Natural killer cell treated with Interleukin-12 subunit alpha and Interleukin-12 subunit beta and Interleukin-15 and Interleukin-18, amount 100 ng/mL, for 72 hours (primary cell): ENCODE data around the gene MINDY3. TPM values are rescaled to one million over a fixed set of nuclear protein-coding genes. Genes with fewer than 3 reads are reported as not detected.
A peak's percentile ranks its signal among the peaks of the same experiment; 100 is the strongest.
"Not testable (repeated sequence)": the region's sequence is repeated elsewhere in the genome, so short reads cannot be mapped to it uniquely, and the experiment has no call there.

Experiments
- ATAC-seq, 2 donors: fragments of 150-1000 bp; cut with Tn5 transposase in 1 of 2; sonication (Bioruptor Pico), chemical (Tn5 transposase) in 1 of 2; 2 replicates each; pipeline ENCODE4 v1.10.0; 2021
- DNase-seq: peaks from one replicate; pipeline ENCODE4 v3.0.0; 2022; ENCODE audit warnings: low spot score
- H3K27ac Mint-ChIP-seq, 2 donors: 1 replicate in 1 of 2; 2 replicates in 1 of 2; pipeline ENCODE4 v1.8.0; 2022; ENCODE audit warnings: mixed read lengths in 2 of 2, mild to moderate bottlenecking in 1 of 2, moderate library complexity in 1 of 2
- H3K27me3 Mint-ChIP-seq, 2 donors: 1 replicate in 1 of 2; 2 replicates in 1 of 2; pipeline ENCODE4 v1.8.0; 2022; ENCODE audit warnings: mixed read lengths in 2 of 2
- H3K36me3 Mint-ChIP-seq: one replicate; pipeline ENCODE4 v1.8.0; 2022; ENCODE audit warnings: mixed read lengths
- H3K4me1 Mint-ChIP-seq, 2 donors: 1 replicate in 1 of 2; 2 replicates in 1 of 2; pipeline ENCODE4 v1.8.0; 2022; ENCODE audit warnings: low read depth in 2 of 2, mixed read lengths in 2 of 2, mild to moderate bottlenecking in 1 of 2
- H3K4me3 Mint-ChIP-seq: one replicate; pipeline ENCODE4 v1.8.0; 2022; ENCODE audit warnings: mixed read lengths
- H3K9me3 Mint-ChIP-seq: 2 replicates; pipeline ENCODE4 v1.8.0; 2022; ENCODE audit warnings: mixed read lengths
- total RNA-seq, 2 donors: library from RNA; stranded (reverse); gene quantifications; one replicate each; pipeline ENCODE4 v1.2.3, GENCODE V29; 2022

Gene MINDY3
- total RNA-seq, 2 donors from 2014 or later = 25.9 to 34.2 TPM

DNA sequence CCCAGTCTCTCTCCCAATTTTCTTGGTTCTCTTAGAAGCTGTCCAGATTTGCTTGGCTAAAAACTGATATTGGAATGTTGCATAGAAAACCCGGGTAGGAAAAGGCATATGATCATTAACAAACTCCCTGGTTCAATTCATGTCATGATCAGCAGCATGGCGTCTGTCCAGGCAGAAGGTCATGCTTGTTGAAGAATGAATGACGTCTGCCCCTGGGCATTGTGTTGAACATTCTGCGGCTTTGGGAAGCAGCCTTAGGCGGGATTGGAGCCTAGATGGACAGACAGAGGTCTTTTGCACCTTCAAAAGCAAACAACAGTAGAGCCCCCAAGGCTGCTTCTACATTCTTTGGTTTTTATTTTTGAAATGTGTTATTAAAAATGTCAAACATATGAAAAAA is 7.7 kb upstream of the MINDY3 start:
- no peak overlapping the region for H3K4me3 Mint-ChIP-seq
- ATAC-seq = no peak
- H3K4me1 Mint-ChIP-seq = no peaks in the 10 kb centered on the region
- H3K9me3 Mint-ChIP-seq = no peaks in the 10 kb centered on the region
- H3K27ac Mint-ChIP-seq = no peak overlapping the region
- H3K27me3 Mint-ChIP-seq = peaks cover 42 to 79% of the 10 kb centered on the region in 2 donors
- H3K36me3 Mint-ChIP-seq = peaks cover 4% of the 10 kb centered on the region
- DNase-seq = no peak

DNA sequence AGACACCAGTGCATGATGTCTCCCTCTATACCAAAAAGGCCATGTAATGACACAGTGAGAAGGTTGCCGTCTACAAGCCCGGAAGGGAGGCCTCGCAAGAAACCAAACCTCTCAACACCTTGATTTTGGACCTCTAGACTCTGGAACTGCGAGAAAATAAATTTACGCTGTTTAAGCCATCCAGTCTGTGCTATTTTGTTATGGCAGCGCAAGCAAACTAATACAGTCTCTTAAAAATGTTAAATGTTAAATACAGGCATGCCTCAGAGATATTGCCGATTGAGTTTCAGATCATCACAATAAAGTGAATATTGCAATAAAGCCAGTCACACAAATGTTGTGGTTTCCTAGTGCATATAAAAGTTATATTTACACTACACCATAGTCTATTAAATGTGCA is 5.0 kb upstream of the MINDY3 start:
- Mint-ChIP-seq H3K4me1 (no peaks in the 10 kb centered on the region), H3K27ac (no peak overlapping the region), H3K27me3 (peaks cover 33 to 58% of the 10 kb centered on the region in 2 donors), H3K4me3 (no peak overlapping the region), H3K36me3 (peaks cover 8% of the 10 kb centered on the region), H3K9me3 (peaks cover 3% of the 10 kb centered on the region)
- DNase-seq (no peak), ATAC-seq (no peak)

DNA sequence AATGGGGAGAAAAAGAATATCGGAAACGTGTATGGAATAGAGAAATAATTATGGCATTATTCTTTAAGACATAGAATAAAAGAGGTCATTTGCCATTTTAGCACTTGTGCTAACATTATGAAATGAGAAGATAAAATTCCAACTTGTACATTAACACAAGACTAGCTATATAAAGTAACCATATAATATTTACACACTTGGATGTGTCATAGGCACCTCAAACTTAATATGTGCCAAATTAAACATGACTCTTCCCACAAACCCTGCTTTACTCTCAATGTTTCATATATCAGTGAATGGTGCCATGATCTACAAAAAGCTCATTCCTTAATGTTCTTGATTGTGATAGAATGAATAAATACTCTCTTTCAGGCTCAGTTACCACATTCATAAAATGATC is 4.1 kb upstream of the MINDY3 start:
- H3K27me3 Mint-ChIP-seq = peaks cover 33 to 58% of the 10 kb centered on the region in 2 donors
- peaks cover 4% of the 10 kb centered on the region in 2 donors for H3K4me1 Mint-ChIP-seq
- peaks cover 3% of the 10 kb centered on the region for H3K9me3 Mint-ChIP-seq
- no peak overlapping the region for H3K4me3 Mint-ChIP-seq
- no peak overlapping the region for H3K27ac Mint-ChIP-seq
- DNase-seq = no peak
- ATAC-seq = no peak
- peaks cover 8% of the 10 kb centered on the region for H3K36me3 Mint-ChIP-seq

DNA sequence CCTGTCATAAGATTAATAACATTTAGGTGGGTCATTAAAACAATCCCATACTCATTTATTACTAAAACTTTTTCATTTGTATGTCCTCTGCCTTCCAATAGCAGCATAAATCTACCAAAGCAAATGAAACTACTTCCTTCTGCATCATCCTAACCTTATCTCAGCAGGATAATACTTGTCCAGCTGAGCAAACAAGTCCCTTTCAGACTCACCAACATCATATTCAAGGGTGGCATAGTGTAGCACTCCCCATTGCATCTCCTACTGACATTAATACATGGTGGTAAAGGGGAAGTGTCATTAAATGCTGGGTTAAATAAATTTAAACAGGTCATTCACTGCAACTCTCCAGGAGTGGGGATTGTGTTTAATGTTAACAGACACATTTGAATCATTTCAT is 3.4 kb upstream of the MINDY3 start:
- Mint-ChIP-seq H3K27me3 (peaks cover 32 to 54% of the 10 kb centered on the region in 2 donors), H3K36me3 (peaks cover 8% of the 10 kb centered on the region), H3K27ac (no peak overlapping the region), H3K4me1 (peaks cover 7 to 8% of the 10 kb centered on the region in 2 donors), H3K9me3 (peaks cover 3% of the 10 kb centered on the region), H3K4me3 (no peak overlapping the region)
- DNase-seq (no peak), ATAC-seq (no peak)

DNA sequence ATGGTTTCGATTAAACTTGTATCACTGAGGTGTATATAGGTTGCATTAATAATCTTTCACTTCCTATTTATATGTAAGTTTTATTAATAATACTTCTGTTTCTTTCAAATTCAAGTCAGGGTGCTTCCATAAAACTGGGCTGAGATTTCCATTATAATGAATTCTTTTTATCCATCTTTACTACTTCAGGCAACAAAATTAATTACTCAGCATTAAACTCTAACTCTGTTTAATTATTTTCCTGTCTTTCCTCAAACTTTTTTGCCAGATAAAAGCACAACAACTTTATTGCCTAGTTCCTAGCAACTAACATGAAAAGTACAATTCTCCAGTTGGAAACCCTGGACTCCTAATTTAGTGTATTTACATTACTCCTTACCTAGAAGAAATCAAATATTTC is 3.0 kb upstream of the MINDY3 start:
- Mint-ChIP-seq H3K4me3 (no peak overlapping the region), H3K27ac (no peak overlapping the region), H3K27me3 (peaks cover 29 to 50% of the 10 kb centered on the region in 2 donors), H3K4me1 (peaks cover 9 to 11% of the 10 kb centered on the region in 2 donors), H3K36me3 (peaks cover 8% of the 10 kb centered on the region), H3K9me3 (peaks cover 3% of the 10 kb centered on the region)
- ATAC-seq (no peak), DNase-seq (no peak)

DNA sequence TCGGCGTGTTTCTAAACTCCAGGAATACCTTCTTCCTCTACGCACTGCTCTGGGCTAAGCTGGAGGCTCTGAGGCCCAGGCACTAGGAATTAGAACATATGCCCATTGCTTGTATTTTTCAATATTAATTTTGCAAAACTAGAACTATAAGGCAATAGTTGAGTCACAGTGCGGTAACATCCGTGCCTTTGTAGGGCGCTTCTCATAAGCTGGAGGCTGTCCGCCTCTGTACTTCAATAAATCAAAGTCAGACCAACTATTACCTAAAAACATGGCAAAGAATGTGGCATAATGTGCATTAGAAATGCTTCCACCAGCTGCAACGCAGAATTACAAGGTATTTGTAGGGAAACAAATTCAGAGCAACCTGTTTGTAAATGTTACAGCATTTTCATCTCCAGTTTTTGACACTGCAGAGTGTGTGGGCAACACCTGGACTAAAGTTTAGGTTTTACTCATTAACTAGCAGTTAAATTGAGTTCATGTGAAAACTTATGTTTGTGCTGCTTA is 440 bp upstream of the MINDY3 start:
- DNase-seq (no peak), ATAC-seq (no peak)
- Mint-ChIP-seq H3K36me3 (peaks cover 4% of the 10 kb centered on the region), H3K4me3 (peak overlapping the region; percentile 91), H3K9me3 (peaks cover 3% of the 10 kb centered on the region), H3K27me3 (peaks cover 13 to 26% of the 10 kb centered on the region in 2 donors), H3K27ac (peak overlapping the region; percentile 92 to 98), H3K4me1 (peaks cover 25 to 31% of the 10 kb centered on the region in 2 donors)

DNA sequence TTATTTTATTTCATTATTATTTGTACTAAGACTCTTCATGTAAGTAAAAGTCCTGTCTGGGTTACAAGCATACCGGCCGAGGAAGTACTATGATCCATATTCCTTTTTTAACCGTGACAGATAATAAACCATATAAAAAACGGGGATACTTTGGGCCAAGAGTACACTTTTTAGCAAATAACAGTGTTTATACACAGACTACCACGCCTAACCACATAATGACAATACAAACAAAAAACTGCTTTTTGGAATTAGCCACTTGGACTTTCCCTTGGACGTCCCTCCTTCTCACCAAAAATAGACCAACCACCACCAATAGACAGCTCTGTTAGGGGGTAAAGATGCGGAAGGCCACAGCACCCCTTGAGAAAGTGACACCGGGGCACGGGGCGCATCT is 800 bp downstream of the MINDY3 start:
- DNase-seq (peak; percentile 63), ATAC-seq (peak in 1 of 2 donors; percentile 78)
- Mint-ChIP-seq H3K27me3 (peaks cover 10 to 14% of the 10 kb centered on the region in 2 donors), H3K36me3 (peaks cover 7% of the 10 kb centered on the region), H3K4me1 (peaks cover 26 to 33% of the 10 kb centered on the region in 2 donors), H3K9me3 (peaks cover 3% of the 10 kb centered on the region), H3K27ac (peak overlapping the region; percentile 92 to 98), H3K4me3 (peak overlapping the region; percentile 91)

DNA sequence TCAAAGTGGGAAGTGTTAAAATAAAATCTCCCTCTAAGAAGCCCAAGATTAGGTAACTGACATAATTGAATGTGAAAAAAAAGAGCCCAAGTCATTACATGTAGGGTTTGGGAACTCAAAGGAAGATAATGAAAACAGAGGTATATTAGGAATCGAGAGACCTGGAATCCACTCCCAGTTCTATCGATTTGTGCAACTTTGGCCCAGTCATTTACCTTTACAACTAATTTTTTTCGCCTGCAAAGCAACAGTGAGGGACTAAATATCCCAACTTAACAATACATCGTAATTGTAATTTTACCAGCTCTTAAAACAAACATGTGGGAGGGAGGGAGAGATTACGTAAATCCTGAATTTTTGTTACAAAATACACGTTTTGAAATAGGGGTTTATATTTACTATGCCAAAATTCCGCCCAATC is 1.4 kb downstream of the MINDY3 start:
- H3K27me3 Mint-ChIP-seq = peaks cover 6 to 8% of the 10 kb centered on the region in 2 donors
- H3K4me1 Mint-ChIP-seq = peaks cover 29 to 39% of the 10 kb centered on the region in 2 donors
- peaks cover 13% of the 10 kb centered on the region for H3K36me3 Mint-ChIP-seq
- H3K27ac Mint-ChIP-seq = peak overlapping the region in 1 of 2 donors; percentile 98
- no peak for DNase-seq
- peak overlapping the region; percentile 87 for H3K4me3 Mint-ChIP-seq
- ATAC-seq = no peak
- peaks cover 3% of the 10 kb centered on the region for H3K9me3 Mint-ChIP-seq

DNA sequence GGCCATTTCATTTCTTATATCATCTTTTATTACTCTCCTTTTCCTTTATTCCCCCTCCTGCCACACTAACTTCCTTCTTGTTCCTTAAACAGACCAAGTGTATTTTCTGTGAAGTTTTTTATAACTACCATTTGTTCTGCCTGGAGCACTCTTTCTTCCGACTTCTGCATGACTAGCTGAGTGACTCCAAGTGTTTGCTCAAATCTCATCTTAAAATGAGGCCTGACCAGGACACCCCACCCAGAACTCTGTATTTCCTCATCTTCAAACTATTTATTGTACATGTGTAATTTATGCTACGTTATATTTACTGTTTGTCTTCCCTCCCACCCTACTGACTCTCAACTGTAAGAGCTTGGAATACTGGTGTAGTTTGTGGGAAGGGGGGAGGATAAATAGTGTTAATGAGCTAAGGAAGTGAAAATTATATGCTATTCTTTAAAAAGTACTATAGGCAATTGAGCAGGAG is 3.2 kb downstream of the MINDY3 start:
- H3K4me3 Mint-ChIP-seq = peak overlapping the region; percentile 31
- H3K9me3 Mint-ChIP-seq = peaks cover 4% of the 10 kb centered on the region
- no peaks in the 10 kb centered on the region for H3K27me3 Mint-ChIP-seq
- H3K27ac Mint-ChIP-seq = peak overlapping the region in 1 of 2 donors; percentile 5
- ATAC-seq (no peak), DNase-seq (no peak)
- peaks cover 30 to 48% of the 10 kb centered on the region in 2 donors for H3K4me1 Mint-ChIP-seq
- peaks cover 17% of the 10 kb centered on the region for H3K36me3 Mint-ChIP-seq

DNA sequence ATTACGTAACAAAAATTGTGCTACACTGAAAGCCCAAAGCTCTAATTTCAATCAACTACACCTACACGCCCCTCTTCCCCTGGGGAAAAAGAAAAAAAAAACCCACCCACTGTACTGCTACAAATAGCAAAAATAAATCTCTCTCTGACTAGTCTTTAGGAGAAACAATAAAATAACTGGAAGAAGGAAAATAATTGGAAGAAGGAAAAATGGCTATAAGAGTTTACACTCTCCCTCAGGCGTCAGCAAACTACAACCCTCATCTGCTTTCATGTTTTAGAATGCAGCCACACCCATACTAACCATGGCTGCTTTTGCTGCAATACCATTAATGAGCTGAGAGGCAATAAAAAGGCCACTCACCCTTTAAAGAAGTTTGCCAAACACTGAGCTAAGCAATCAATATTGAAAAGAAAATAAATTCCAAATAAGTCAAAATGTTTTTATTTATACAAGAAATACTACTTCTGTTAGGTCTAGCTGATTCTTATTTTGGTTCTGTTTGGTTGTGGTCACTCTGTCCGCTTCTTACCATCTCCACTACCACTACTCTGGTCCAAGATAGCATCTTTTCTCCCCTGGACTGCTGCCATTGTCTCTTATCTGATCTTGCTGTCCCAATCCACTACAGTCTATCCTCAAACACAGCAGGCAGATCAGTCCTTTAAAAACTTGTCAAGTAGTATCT is 3.8 kb downstream of the MINDY3 start:
- Mint-ChIP-seq H3K36me3 (peaks cover 20% of the 10 kb centered on the region), H3K4me1 (peaks cover 37 to 54% of the 10 kb centered on the region in 2 donors), H3K4me3 (no peak overlapping the region), H3K27me3 (no peaks in the 10 kb centered on the region), H3K9me3 (peaks cover 8% of the 10 kb centered on the region), H3K27ac (peak overlapping the region in 1 of 2 donors; percentile 5)
- DNase-seq (no peak), ATAC-seq (no peak)

DNA sequence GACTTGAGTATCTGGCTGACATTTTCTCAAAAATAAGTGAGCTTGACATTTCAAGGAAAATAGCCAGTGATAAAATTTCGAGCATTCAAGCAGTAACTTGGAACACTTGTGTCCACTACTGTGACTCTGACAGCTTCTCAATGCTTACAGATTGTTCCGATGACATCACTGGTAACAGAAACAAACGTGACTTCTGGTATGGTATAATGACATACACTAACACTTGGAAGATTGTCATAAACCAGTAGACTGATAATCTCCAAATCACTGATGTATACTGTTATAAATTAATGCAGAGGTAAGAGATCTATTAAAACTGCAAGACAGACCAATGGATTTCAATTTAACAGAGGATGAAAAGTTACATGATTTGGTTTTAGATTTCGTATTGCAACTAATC is 6.5 kb downstream of the MINDY3 start:
- DNase-seq (no peak), ATAC-seq (no peak)
- Mint-ChIP-seq H3K36me3 (peaks cover 41% of the 10 kb centered on the region), H3K27me3 (no peaks in the 10 kb centered on the region), H3K9me3 (peaks cover 21% of the 10 kb centered on the region), H3K4me1 (peaks cover 47 to 62% of the 10 kb centered on the region in 2 donors), H3K27ac (no peak overlapping the region), H3K4me3 (no peak overlapping the region)

DNA sequence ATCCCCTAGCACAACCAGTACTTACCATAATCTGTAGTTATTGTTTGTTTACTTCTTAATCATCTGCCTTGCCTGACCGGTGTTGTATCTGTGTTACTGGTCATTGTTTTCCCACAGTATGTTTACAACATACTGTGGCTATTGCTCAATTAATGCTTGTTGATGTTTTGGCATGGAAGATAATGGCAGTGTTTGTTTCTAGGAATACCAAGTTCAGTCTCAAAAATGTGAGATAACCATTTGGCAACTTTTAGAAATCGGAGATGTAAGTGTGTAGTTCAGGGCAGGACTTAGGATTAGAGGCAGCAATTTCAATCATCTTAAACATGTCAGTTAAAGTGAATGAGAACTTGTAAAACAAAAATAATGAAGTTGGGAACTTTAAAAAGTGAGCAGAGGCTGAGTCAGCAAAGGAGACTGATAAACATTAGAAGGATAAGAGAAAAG is 8.2 kb downstream of the MINDY3 start:
- Mint-ChIP-seq H3K4me1 (peaks cover 40 to 52% of the 10 kb centered on the region in 2 donors), H3K27ac (no peak overlapping the region)
- no peak for DNase-seq

DNA sequence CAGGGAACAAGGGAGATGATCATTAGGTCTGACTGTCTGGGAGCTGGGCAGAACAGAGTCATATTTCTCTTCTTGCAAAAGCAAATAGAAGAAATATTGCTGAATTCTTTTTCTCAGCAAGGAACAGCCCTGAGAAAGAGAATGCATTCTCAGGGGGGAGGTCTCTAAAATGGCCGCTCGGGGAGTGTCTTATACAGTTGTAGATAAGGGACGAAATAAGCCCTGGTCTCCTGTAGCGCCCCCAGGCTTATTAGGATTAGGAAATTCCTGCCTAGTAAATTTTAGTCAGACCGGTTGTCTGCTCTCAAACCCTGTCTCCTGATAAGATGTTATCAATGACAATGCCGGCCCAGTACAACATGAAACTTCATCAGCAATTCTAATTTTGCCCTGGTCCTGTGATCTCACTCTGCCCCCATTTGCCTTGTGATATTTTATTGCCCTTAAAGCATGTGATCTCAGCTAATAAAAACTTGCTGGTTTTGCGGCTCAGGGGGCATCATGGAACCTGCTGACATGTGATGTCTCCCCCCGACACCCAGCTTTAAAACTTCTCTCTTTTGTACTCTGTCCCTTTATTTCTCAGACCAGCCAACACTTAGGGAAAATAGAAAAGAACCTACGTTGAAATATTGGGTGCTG is 9.8 kb downstream of the MINDY3 start:
- Mint-ChIP-seq H3K9me3 (peaks cover 21% of the 10 kb centered on the region), H3K4me1 (peaks cover 30 to 41% of the 10 kb centered on the region in 2 donors), H3K36me3 (peaks cover 41% of the 10 kb centered on the region)
- ATAC-seq, DNase-seq, H3K27me3 Mint-ChIP-seq, H3K4me3 Mint-ChIP-seq, H3K27ac Mint-ChIP-seq: not testable (repeated sequence)

More for the DNA sequence above, 8.2 kb downstream of the MINDY3 start:
- Mint-ChIP-seq H3K9me3 (peaks cover 21% of the 10 kb centered on the region), H3K27me3 (no peaks in the 10 kb centered on the region), H3K36me3 (peaks cover 41% of the 10 kb centered on the region), H3K4me3 (no peak overlapping the region)
- ATAC-seq = no peak

DNA sequence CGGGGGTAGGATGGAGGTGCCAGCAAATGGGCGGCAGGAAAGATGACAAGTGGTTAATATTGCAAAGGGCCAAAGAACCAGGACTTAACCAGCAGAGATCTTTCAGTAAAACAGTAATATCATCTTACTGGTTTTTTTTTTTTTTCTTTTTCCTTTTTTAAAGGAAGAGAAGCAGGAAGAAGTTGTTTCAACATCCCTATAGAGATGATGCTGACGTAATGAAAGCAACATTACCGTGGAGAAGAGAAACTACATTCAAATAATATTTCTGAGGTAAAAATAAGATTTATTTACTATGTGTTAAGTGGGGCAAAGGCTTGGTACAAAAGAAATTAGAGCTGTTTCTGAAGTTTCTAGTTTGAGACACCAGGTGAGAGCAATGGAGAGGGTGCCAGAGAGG is 11.0 kb downstream of the MINDY3 start:
- Mint-ChIP-seq H3K36me3 (peaks cover 37% of the 10 kb centered on the region), H3K27ac (peak overlapping the region in 1 of 2 donors; percentile 24), H3K9me3 (peaks cover 21% of the 10 kb centered on the region), H3K27me3 (no peaks in the 10 kb centered on the region), H3K4me3 (no peak overlapping the region), H3K4me1 (peaks cover 27 to 37% of the 10 kb centered on the region in 2 donors)
- ATAC-seq = no peak
- no peak for DNase-seq
